ENCODE results near the gene ASB13. TPM values are rescaled to one million over a fixed set of nuclear protein-coding genes. Genes with fewer than 3 reads are reported as not detected.

ASB13 gene
- polyA plus RNA-seq, 1 of the 3 experiments (the other 2 are of a cell fraction) = 9.2 TPM

DNA sequence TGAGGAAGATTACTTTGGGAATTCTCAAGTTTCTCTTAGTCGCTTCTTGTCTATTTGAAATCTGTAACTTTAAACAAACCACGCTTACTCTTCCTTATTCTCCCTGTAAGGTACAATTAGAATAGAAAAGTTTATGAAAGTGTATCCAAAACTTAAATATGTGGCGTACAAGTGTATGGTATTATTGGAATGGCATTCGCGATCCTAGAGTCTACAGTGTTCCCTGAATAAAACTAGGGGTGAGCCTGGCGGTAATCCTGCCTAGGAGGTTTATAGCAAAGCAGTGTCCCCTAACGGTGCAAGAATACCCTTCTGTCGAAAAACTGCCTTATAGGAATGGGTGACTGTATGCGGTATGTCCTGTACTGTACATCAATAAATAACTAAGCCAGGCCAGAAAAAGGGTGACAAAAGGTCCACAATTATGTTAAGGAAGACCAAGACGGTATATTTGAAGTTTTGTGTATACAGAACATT is 19.4 kb upstream of the ASB13 start:
- peak; percentile 23 for DNase-seq
- Histone ChIP-seq H3K9me2 (no peaks in the 10 kb centered on the region), H3K9ac (peak overlapping the region; percentile 89), H3K79me2 (ENCODE audit: insufficient read depth) (peaks cover 61% of the 10 kb centered on the region), H3K27ac (ENCODE audit: low read depth in 2 of 2, low read length in 1 of 2) (peak overlapping the region; percentile 56 to 87), H3F3A (replicated peaks; ENCODE audit: insufficient read depth) (peaks cover 8% of the 10 kb centered on the region), H4K20me1 (ENCODE audit: insufficient read depth) (peaks cover 42% of the 10 kb centered on the region), H3K36me3 (replicated peaks in 1 of 2; ENCODE audit: control insufficient read depth in 1 of 2, insufficient read depth in 2 of 2, low read length in 1 of 2) (peaks cover 0 to 20% of the 10 kb centered on the region in 2 experiments), H3K27me3 (ENCODE audit: insufficient read depth) (no peaks in the 10 kb centered on the region), H2AFZ (ENCODE audit: low read depth) (peak overlapping the region; percentile 83; the same call in 1 of the 2 replicates), H3K4me2 (peak overlapping the region; percentile 78), H3K4me3 (ENCODE audit: low read depth in 2 of 2, low read length in 1 of 2) (peak overlapping the region; percentile 71 to 94), H3K9me3 (no peaks in the 10 kb centered on the region), H3K4me1 (ENCODE audit: control insufficient read depth in 1 of 2, insufficient read depth in 2 of 2, low read depth in 1 of 2, low read length in 1 of 2) (peaks cover 8 to 9% of the 10 kb centered on the region in 2 experiments)
- WGBS (ENCODE audit: low lambda C conversion rate) = 5% methylated on average over 10 of the region's 10 CpGs
- TF ChIP-seq RFX5 (IDR thresholded peaks at IDR 0.05; ENCODE audit: low read length) = no peak
- TF ChIP-seq, protein P1, sequence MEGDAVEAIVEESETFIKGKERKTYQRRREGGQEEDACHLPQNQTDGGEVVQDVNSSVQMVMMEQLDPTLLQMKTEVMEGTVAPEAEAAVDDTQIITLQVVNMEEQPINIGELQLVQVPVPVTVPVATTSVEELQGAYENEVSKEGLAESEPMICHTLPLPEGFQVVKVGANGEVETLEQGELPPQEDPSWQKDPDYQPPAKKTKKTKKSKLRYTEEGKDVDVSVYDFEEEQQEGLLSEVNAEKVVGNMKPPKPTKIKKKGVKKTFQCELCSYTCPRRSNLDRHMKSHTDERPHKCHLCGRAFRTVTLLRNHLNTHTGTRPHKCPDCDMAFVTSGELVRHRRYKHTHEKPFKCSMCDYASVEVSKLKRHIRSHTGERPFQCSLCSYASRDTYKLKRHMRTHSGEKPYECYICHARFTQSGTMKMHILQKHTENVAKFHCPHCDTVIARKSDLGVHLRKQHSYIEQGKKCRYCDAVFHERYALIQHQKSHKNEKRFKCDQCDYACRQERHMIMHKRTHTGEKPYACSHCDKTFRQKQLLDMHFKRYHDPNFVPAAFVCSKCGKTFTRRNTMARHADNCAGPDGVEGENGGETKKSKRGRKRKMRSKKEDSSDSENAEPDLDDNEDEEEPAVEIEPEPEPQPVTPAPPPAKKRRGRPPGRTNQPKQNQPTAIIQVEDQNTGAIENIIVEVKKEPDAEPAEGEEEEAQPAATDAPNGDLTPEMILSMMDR (IDR thresholded peaks at IDR 0.05) = 0 out of 2 replicates have a peak, but pooled peaks have one; percentile 3
- ChIA-PET POLR2A (no interaction called here), CTCF (no interaction called here)

GRCh38 chr10:5684971-5685763 is 18.8 kb upstream of the ASB13 start:
- WGBS (ENCODE audit: low lambda C conversion rate) = 1% methylated on average over 27 of the region's 77 CpGs
- peak; percentile 54 for DNase-seq
- Histone ChIP-seq H3K9me2 (no peaks in the 10 kb centered on the region), H3K79me2 (ENCODE audit: insufficient read depth) (peaks cover 55% of the 10 kb centered on the region), H3K27me3 (ENCODE audit: insufficient read depth) (no peaks in the 10 kb centered on the region), H3K36me3 (replicated peaks in 1 of 2; ENCODE audit: control insufficient read depth in 1 of 2, insufficient read depth in 2 of 2, low read length in 1 of 2) (peaks cover 0 to 20% of the 10 kb centered on the region in 2 experiments), H3K4me1 (ENCODE audit: control insufficient read depth in 1 of 2, insufficient read depth in 2 of 2, low read depth in 1 of 2, low read length in 1 of 2) (peaks cover 8 to 9% of the 10 kb centered on the region in 2 experiments), H2AFZ (ENCODE audit: low read depth) (peak overlapping the region; percentile 83), H3K4me3 (ENCODE audit: low read depth in 2 of 2, low read length in 1 of 2) (peak overlapping the region; percentile 71 to 94), H3F3A (replicated peaks; ENCODE audit: insufficient read depth) (peaks cover 8% of the 10 kb centered on the region), H3K27ac (ENCODE audit: low read depth in 2 of 2, low read length in 1 of 2) (peak overlapping the region; percentile 61 to 87), H4K20me1 (ENCODE audit: insufficient read depth) (peaks cover 39% of the 10 kb centered on the region), H3K4me2 (peak overlapping the region; percentile 78), H3K9ac (peak overlapping the region; percentile 89), H3K9me3 (no peaks in the 10 kb centered on the region)
- ChIA-PET POLR2A (interaction anchor here (0.6 to 1.3 kb wide), 2 partner anchors 15 to 143 kb away, joined by 3 to 4 read pairs; no protein-coding TSS in a partner anchor), CTCF (interaction anchor here (0.7 to 1.7 kb wide), 4 partner anchors 11 to 188 kb away, joined by 3 to 6 read pairs (median 4); no protein-coding TSS in a partner anchor)
- TF ChIP-seq, protein P1 (IDR thresholded peaks at IDR 0.05) = peak; percentile 62
- TF ChIP-seq FOXM1 (IDR thresholded peaks at IDR 0.05; ENCODE audit: low read depth) (no peak), GATA2 (CRISPR knock-in tag; IDR thresholded peaks at IDR 0.05) (no peak), POLR2AphosphoS5 (IDR thresholded peaks at IDR 0.05; ENCODE audit: low read depth, low read length) (no peak), FOSL2 (IDR thresholded peaks at IDR 0.05; ENCODE audit: borderline replicate concordance, low read depth) (no peak), RCOR1 (IDR thresholded peaks at IDR 0.05; ENCODE audit: low read length) (no peak), GABPA (IDR thresholded peaks at IDR 0.05; ENCODE audit: low read depth) (no peak), MEF2A (IDR thresholded peaks at IDR 0.05; ENCODE audit: borderline replicate concordance, low read depth) (no peak), SMC3 (IDR thresholded peaks at IDR 0.05; ENCODE audit: low read depth, low read length) (peak; percentile 42; the same call in 1 of the 2 replicates), RXRA (IDR thresholded peaks at IDR 0.05; ENCODE audit: borderline replicate concordance, low read depth) (no peak), TEAD4 (IDR thresholded peaks at IDR 0.05; ENCODE audit: borderline replicate concordance, insufficient read depth) (no peak), CHD2 (IDR thresholded peaks at IDR 0.05; ENCODE audit: low read length, partially characterized antibody) (no peak), MAX (IDR thresholded peaks at IDR 0.05; ENCODE audit: low read depth) (peak; percentile 55; the same call in 1 of the 2 replicates), SIN3A (IDR thresholded peaks at IDR 0.05; ENCODE audit: borderline replicate concordance, low read depth, low read length) (peak; percentile 70; the same call in 1 of the 2 replicates), TCF12 (IDR thresholded peaks at IDR 0.05) (no peak), ZBTB33 (IDR thresholded peaks at IDR 0.05; ENCODE audit: borderline replicate concordance, low read depth) (no peak)
- TF ChIP-seq, protein P2, sequence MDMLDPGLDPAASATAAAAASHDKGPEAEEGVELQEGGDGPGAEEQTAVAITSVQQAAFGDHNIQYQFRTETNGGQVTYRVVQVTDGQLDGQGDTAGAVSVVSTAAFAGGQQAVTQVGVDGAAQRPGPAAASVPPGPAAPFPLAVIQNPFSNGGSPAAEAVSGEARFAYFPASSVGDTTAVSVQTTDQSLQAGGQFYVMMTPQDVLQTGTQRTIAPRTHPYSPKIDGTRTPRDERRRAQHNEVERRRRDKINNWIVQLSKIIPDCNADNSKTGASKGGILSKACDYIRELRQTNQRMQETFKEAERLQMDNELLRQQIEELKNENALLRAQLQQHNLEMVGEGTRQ (IDR thresholded peaks at IDR 0.05; ENCODE audit: borderline replicate concordance, low read depth, low read length) = no peak
